Heart left ventricle (tissue), 16 donors: Measurements from ENCODE around the gene ZWILCH. TPM values are rescaled to one million over a fixed set of nuclear protein-coding genes. Genes with fewer than 3 reads are reported as not detected.
"Not testable (repeated sequence)": the region's sequence is repeated elsewhere in the genome, so short reads cannot be mapped to it uniquely, and the experiment has no call there.

Source experiments
- ATAC-seq, 4 donors: fragments of 200-7000 bp; cut with Tn5 transposase; one replicate each; pipeline ENCODE4 v1.9.1; 2020 to 2022; ENCODE audit warnings: moderate library complexity in 4 of 4, mild to moderate bottlenecking in 3 of 4, moderate number of reproducible peaks in 1 of 4
- DNase-seq, 5 donors: peaks; one replicate each; pipeline ENCODE4 v3.0.0-alpha.2; 2020
- H3K27ac ChIP-seq, 12 donors: fragments of 200-600 bp; sonication (generic) in 4 of 12; one replicate each; pipeline versions ENCODE4 v1.5.0 to v1.8.0; 2016 to 2022; ENCODE audit warnings: mild to moderate bottlenecking in 2 of 12
- H3K27me3 ChIP-seq, 9 donors: fragments of 200-600 bp; sonication (generic) in 2 of 9; one replicate each; pipeline versions ENCODE4 v1.5.1 to v1.8.0; 2016 to 2022; ENCODE audit warnings: mild to moderate bottlenecking in 3 of 9
- H3K36me3 ChIP-seq, 9 donors: fragments of 200-600 bp; sonication (generic) in 2 of 9; one replicate each; pipeline versions ENCODE4 v1.5.0 to v1.8.0; 2018 to 2022; ENCODE audit warnings: mild to moderate bottlenecking in 2 of 9
- H3K4me1 ChIP-seq, 12 donors: fragments of 200-600 bp; sonication (generic) in 4 of 12; one replicate each; pipeline versions ENCODE4 v1.5.0 to v1.8.0; 2016 to 2022; ENCODE audit warnings: mild to moderate bottlenecking in 3 of 12
- H3K4me3 ChIP-seq, 12 donors: fragments of 200-600 bp; sonication (generic) in 4 of 12; one replicate each; pipeline versions ENCODE4 v1.5.0 to v1.8.0; 2017 to 2022; ENCODE audit warnings: mild to moderate bottlenecking in 9 of 12, moderate library complexity in 4 of 12
- H3K9me3 ChIP-seq, 12 donors: fragments of 200-600 bp; sonication (generic) in 4 of 12; one replicate each; pipeline versions ENCODE4 v1.5.0 to v1.8.0; 2016 to 2022; ENCODE audit warnings: mild to moderate bottlenecking in 1 of 12
- CTCF ChIP-seq, 12 donors: fragments of 200-600 bp; sonication (generic) in 4 of 12; IDR thresholded peaks; one replicate each; pipeline versions ENCODE4 v1.5.0 to v1.8.0; 2018 to 2022; ENCODE audit warnings: antibody characterized with exemption in 12 of 12, mild to moderate bottlenecking in 5 of 12
- POLR2A ChIP-seq, 2 donors: fragments of 450-650 bp; IDR thresholded peaks; one replicate each; pipeline ENCODE4 v1.6.1; 2017; ENCODE audit warnings: antibody characterized with exemption in 2 of 2, mild to moderate bottlenecking in 2 of 2, moderate library complexity in 2 of 2
- WGBS, 4 donors: extraction: QIAGEN DNeasy Blood & Tissue Kit in 2 of 4; methylation state at CpG; one replicate each; pipeline versions ENCODE4 v1.1.5 to v1.1.7; 2013 to 2018; 5-methylcytosine and 5-hydroxymethylcytosine counted together
- intact Hi-C, 10 donors: fragments of 100-400 bp; cut with DNase I; formaldehyde crosslinking; loops; one replicate each; pipeline versions ENCODE4 v1.11.1 to v1.14.2; 2022
- polyA plus RNA-seq, 2 donors: library from polyadenylated mRNA; stranded (reverse); fragments of 200-250 nt; gene quantifications; one replicate each; pipeline ENCODE4 v1.2.3, GENCODE V29; 2013
- total RNA-seq, 9 donors: library from RNA; depleted of rRNA in 2 of 9; stranded (reverse); fragments of >200 nt in 2 of 9; fragmentation: NEBNext Ultra II Directional in 3 of 9; extraction: Animal tissue kit (Norgen Biotek cat#: 25700) in 3 of 9; gene quantifications; one replicate each; pipeline versions ENCODE4 v1.1.0 to v1.2.4, GENCODE V29; 2016 to 2023
- donor health status: ischemic (EF 13 %, LVEDD 7.1; RV severe dilation, severe dysfunction).
- donor health status: healthy with polysubstance abuse.
- donor health status: DM: no; HTN: yes; CAD: no.
- donor health status: DM: no; HTN: no; CAD: no.
- donor health status: ischemic (EF 25% LVEDD 6.9; RV normal size, moderate dysfunction).
- donor health status: ischemic (EF 25% LVEDD 5.7; RV mildly dilated, moderate dysfunction).
- donor health status: healthy.
- donor health status: DM: yes; HTN: yes; CAD: no.
- donor health status: ischemic (EF 35%, LVEDD 5.7; RV mildly dilated, moderate dysfunction).
- donor health status: nonischemic (EF 11% LVEDD 7.7; RV severe dilation, severe dysfunction).
- donor health status: DM: yes; HTN: yes; CAD: no.
- donor health status: PGD.
- donor health status: ischemic (EF 29% LVEDD 5.4; RV normal size, mild dysfunction).
- donor health status: nonischemic (EF 23%, LVEDD 6.1; RV moderate dilation, normal function).

The ZWILCH gene
- total and polyA plus RNA-seq, 11 donors, result 0.53 to 5.4 (median 2.6) TPM

- Histone ChIP-seq H3K27ac (peak within 1 kb of the TSS; percentile 55 to 92 (median 85)), H3K36me3 (peaks cover 0 to 84% (median 79%) of the 10 kb centered on the region in 9 donors), H3K4me3 (peak within 1 kb of the TSS; percentile 58 to 97 (median 88)), H3K27me3 (no peaks in the 10 kb centered on the region), H3K4me1 (peaks cover 4 to 53% (median 23%) of the 10 kb centered on the region in 12 donors), H3K9me3 (no peaks in the 10 kb centered on the region)
- intact Hi-C loops, result loop anchor here (1.0 to 10.0 kb wide), 8 partner anchors 110 to 205 kb away; partner anchors contain the start of genes MAP2K1 (in 9 of the 10), TIPIN (in 3 of the 10) and DIS3L (in 1 of the 10)
- TF ChIP-seq POLR2A (IDR thresholded peaks at IDR 0.05) (peak in 1 of 2 donors; percentile 66), CTCF (IDR thresholded peaks at IDR 0.05) (peak; percentile 96 to 100 (median 99))
- peak; percentile 95 to 99 (median 96) for ATAC-seq
- WGBS, 4 donors, result 6 to 9% (median 7%) methylated on average over 35 to 43 of the region's 43 CpGs
- peak; percentile 96 to 98 (median 98) for DNase-seq
Measured at GRCh38 chr15:66497502-66498455, 7.3 kb upstream of the ZWILCH start, which contains the start of gene SNAPC5. TSS of gene SNAPC5 (minus strand) at chr15:66497762. CDS start at chr15:66497731, 31 bp downstream.

GRCh38 chr15:66498501-66499386 is 6.4 kb upstream of the ZWILCH start:
- H3K4me1 ChIP-seq, result peaks cover 11 to 59% (median 33%) of the 10 kb centered on the region in 12 donors
- no peak for ATAC-seq
- 52 to 59% (median 54%) methylated on average over 3 of the region's 3 CpGs for WGBS, 4 donors
- H3K27me3 ChIP-seq, result no peaks in the 10 kb centered on the region
- H3K36me3 ChIP-seq, result peaks cover 0 to 79% (median 76%) of the 10 kb centered on the region in 9 donors
- intact Hi-C loops, result loop anchor here in 5 of 10 donors (1.0 to 10.0 kb wide), 7 partner anchors 111 to 206 kb away; partner anchors contain the start of genes MAP2K1 (in 4 of the 5), TIPIN (in 2 of the 5) and DIS3L (in 1 of the 5)
- no peaks in the 10 kb centered on the region for H3K9me3 ChIP-seq
- DNase-seq, result no peak
- peak overlapping the region in 1 of 12 donors; percentile 93 for H3K4me3 ChIP-seq
- peak in 9 of 12 donors; percentile 25 to 57 (median 32) for TF ChIP-seq CTCF (IDR thresholded peaks at IDR 0.05)
- TF ChIP-seq POLR2A (IDR thresholded peaks at IDR 0.05), result no peak
- peak overlapping the region in 4 of 12 donors; percentile 85 to 92 (median 89) for H3K27ac ChIP-seq

- 79 to 85% (median 81%) methylated on average over 7 of the region's 7 CpGs for WGBS, 4 donors
- Histone ChIP-seq H3K36me3 (peaks cover 0 to 63% (median 60%) of the 10 kb centered on the region in 9 donors), H3K4me1 (peaks cover 11 to 56% (median 36%) of the 10 kb centered on the region in 12 donors)
- ATAC-seq, H3K27me3 ChIP-seq, H3K27ac ChIP-seq, H3K4me3 ChIP-seq, DNase-seq, H3K9me3 ChIP-seq: not testable (repeated sequence)
- intact Hi-C loops, result loop anchor here in 1 of 10 donors (5.0 kb wide), 1 partner anchor 352 kb away; no protein-coding TSS in a partner anchor
Measured at GRCh38 chr15:66500346-66500745, 4.8 kb upstream of the ZWILCH start.

GRCh38 chr15:66502491-66502890 is 2.6 kb upstream of the ZWILCH start:
- Histone ChIP-seq H3K27me3 (no peaks in the 10 kb centered on the region), H3K27ac (no peak overlapping the region), H3K4me3 (peak overlapping the region in 1 of 12 donors; percentile 76), H3K4me1 (peaks cover 7 to 51% (median 30%) of the 10 kb centered on the region in 12 donors), H3K36me3 (peaks cover 0 to 57% (median 53%) of the 10 kb centered on the region in 9 donors), H3K9me3 (no peaks in the 10 kb centered on the region)
- ATAC-seq (no peak), DNase-seq (no peak)
- no peak for TF ChIP-seq CTCF (IDR thresholded peaks at IDR 0.05)
- TF ChIP-seq POLR2A (IDR thresholded peaks at IDR 0.05), result no peak
- WGBS, 4 donors, result 79 to 84% (median 83%) methylated on average over 10 of the region's 10 CpGs
- intact Hi-C loops, result loop anchor here in 1 of 10 donors (5.0 kb wide), 1 partner anchor 350 kb away; no protein-coding TSS in a partner anchor

- DNase-seq, H3K9me3 ChIP-seq, ATAC-seq, H3K27me3 ChIP-seq: not testable (repeated sequence)
- H3K4me3 ChIP-seq, result peak overlapping the region in 11 of 12 donors; percentile 66 to 96 (median 89)
- H3K4me1 ChIP-seq, result peaks cover 7 to 46% (median 26%) of the 10 kb centered on the region in 12 donors
- peaks cover 0 to 53% (median 51%) of the 10 kb centered on the region in 9 donors for H3K36me3 ChIP-seq
- intact Hi-C loops, result loop anchor here in 1 of 10 donors (5.0 kb wide), 1 partner anchor 349 kb away; no protein-coding TSS in a partner anchor
- H3K27ac ChIP-seq, result peak overlapping the region in 2 of 12 donors; percentile 91 to 97
- WGBS, 4 donors, result 55 to 61% (median 58%) methylated on average over 13 of the region's 13 CpGs
Measured at GRCh38 chr15:66503041-66503648, 2.0 kb upstream of the ZWILCH start.
